Lung microvascular endothelial cell (primary cell): Measurements from ENCODE around the gene EEF2K. TPM values are rescaled to one million over a fixed set of nuclear protein-coding genes. Genes with fewer than 3 reads are reported as not detected.
"Not testable (repeated sequence)": the region's sequence is repeated elsewhere in the genome, so short reads cannot be mapped to it uniquely, and the experiment has no call there.

Experiments used
- DNase-seq, 2 donors: peaks; one replicate each; pipeline versions ENCODE4 v3.0.0 to v3.0.0-alpha.2; 2010; ENCODE audit warnings: low read depth in 2 of 2
- total RNA-seq: library from RNA; depleted of rRNA; stranded (reverse); fragments of >200 nt; gene quantifications from 2 replicates; pipeline ENCODE4 v1.2.1, GENCODE V29; 2014

EEF2K gene
- total RNA-seq, 1 donor from 2014 or later: 36.7 TPM

- peak; percentile 22 to 66 for DNase-seq
Measured at GRCh38 chr16:22189473-22190080, 16.5 kb upstream of the EEF2K start.

GRCh38 chr16:22190081-22190775, 15.8 kb upstream of the EEF2K start:
- DNase-seq: peak; percentile 82 to 100

DNA sequence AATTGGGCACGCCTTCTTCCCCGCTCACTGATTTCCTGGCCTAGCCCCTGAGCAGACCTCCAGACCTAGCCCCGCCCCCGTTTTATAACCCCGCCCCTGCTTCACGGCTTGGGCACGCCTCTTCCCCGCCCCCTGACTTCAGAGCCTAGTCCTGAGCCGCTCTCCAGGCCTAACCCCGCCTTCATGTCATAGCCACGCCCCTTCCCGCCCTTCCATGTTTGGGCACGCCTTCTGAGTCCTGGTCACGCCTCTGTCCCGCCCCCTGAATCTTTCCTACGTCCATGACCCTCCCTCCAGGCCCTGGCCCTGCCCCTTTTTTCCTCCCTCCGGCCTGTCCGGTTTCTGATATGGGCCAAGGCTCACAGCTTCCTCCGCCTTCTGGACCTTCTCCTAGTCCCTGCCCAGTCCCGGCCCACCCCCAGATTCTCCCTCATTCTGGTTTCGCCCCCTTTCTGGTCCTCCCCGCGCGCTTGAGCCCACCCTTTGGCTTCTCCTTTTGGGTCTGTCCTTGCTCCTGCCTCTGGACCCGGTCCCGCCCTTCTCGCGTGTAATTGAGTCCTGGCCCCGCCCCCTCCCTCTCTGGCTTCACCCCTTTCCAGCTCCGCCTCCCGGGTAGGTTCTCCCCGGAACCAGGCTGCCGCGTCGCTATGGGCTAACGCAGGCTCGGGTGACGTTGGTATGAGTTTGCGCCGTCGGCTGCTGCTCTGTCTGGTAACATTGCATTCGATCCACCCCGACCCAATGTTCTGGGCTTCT, 15.1 kb upstream of the EEF2K start:
- DNase-seq: peak; percentile 96 to 100

DNA sequence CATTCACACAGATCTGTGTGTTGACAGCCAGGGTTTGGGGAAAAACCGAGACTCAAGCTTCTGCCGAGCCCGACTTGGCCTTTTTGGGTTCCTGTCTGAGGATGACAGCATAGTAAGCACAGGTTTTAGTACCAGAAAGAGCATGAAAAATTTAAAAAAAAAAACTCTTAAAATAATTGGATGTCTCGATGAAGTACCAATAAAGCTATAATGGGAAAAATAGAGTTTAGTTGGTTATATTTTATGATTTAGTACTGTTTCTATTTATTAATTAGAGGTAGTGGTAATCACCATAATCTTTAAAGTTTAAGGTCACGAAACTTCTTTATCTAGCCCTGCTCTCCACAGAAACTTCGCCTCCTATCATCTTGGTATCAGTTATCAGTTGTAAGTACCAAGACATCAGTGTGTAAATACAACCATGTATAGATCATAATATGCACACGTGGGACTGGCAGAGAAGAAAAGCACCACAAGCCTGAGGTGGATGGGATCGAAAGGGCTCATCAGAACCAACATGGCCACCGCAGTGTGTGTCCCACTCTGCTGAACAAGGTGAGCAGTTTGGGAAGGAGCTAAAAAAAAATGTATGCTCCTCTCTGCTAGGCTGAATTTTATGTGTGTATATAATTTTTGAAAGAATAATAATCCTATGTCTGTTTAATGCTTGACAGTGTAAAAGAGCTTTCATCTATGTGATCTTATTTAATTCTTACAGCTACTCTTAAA, 14.4 kb upstream of the EEF2K start:
- DNase-seq: peak; percentile 45 to 54

GRCh38 chr16:22192261-22193062, 13.6 kb upstream of the EEF2K start:
- peak; percentile 91 to 98 for DNase-seq

- no peak for DNase-seq
Measured at GRCh38 chr16:22193063-22193411, 13.0 kb upstream of the EEF2K start.

DNA sequence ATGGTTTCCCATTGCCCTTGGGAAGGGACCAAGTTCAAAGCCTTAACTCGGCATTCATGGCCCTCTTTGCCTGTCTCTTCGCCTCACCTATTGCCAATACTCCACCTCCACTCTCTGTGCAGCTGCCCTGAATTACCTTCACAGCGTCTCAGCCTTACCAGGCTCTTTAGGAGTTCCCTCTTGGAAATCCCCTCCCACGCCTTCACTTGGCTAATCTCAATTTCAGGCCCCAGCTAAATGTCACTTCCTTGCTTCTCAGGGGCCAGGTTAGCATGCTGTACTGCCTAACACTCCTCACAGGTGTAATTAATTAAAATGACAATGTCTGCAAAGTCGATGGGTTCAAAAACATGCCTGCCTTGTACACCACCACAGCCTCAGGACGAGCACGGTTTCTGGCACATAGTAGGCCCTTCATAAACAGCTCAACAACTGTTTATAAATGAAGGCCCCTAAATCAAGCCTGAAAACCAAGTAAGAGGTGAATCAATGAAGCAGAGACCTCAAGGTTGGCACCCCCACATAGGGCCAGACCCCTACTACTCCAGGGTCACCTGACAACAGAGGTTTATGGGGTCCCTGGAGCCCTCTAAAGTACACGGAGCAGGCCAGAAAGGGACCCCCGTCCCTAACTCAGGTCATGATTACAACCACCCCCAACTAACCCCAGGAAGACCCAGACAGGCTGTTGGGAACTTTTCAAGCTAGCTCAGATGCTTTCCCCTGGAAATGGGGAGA, 11.2 kb upstream of the EEF2K start:
- no peak for DNase-seq

DNA sequence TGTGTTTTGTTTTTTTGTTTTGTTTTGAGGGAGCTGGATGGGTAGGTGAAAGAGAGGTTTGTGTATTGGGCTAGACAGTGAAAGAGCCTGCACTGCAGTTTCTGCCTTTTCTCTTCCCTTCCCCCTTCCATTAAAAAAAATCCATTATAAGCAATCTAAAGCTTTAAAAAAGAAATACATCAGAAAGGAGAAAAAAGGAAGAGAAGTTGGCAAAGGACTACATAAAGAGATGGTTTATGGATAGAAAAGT, 10.7 kb upstream of the EEF2K start:
- no peak for DNase-seq

GRCh38 chr16:22195695-22196558, 10.2 kb upstream of the EEF2K start:
- DNase-seq: peak; percentile 90 to 94

GRCh38 chr16:22196559-22197168, 9.4 kb upstream of the EEF2K start:
- DNase-seq: not testable (repeated sequence)

DNA sequence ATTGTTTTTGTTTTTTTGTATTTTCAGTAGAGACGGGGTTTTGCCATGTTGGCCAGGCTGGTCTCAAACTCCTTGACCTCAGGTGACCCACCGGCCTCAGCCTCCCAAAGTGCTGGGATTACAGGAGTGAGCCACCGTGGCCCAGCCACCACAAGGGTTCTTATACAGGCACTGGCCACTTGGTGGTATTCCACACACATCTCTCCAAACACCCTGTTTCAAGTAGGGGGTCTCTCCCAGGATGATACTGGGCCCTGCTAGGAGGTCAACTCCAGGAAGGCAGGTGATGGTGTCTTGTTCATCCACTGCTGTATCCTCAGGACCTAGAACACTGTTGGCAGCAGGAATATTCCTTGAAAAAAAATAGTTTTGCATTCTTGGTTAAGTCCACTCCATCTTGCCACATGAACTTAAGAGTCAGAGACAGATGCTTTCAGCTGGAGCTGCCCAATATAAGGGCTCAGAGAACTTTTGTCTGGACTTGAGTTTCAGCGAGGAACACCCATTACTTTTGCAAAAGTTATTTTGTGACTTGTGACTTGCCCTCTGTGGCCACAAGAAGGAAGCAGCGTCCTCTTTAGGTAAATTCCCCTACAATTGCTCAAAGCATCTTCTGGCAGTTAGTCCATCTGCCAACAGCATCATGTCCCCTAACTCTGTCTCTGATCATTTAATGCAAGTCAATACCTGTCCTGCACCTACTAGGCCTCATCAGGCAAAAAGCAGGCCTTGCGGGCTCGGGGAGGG, 7.4 kb upstream of the EEF2K start:
- no peak for DNase-seq

GRCh38 chr16:22202261-22202637, 3.8 kb upstream of the EEF2K start:
- DNase-seq: no peak

DNA sequence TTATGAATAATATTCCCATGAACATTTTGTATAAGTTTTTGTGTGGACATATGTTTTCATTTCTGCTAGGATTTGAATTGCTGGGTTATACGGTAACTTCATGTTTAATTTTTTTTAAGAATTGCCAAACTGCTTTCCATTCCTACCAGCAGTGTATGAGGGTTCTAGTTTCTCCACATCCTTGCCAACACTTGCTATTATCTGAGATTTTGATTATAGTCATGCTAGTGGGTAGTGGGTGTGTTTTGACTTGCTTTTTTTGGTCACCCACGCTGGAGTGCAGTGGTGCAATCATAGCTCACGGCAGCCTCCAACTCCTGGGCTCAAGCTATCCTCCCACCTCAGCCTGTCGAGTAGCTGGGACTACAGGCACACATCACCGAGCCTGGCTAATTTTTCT, 3.0 kb upstream of the EEF2K start:
- no peak for DNase-seq

GRCh38 chr16:22204091-22204655, 1.9 kb upstream of the EEF2K start:
- DNase-seq: no peak

GRCh38 chr16:22205577-22206012, 483 bp upstream of the EEF2K start:
- no peak for DNase-seq

- peak; percentile 71 to 90 for DNase-seq
Measured at GRCh38 chr16:22206842-22207714, 1.0 kb downstream of the EEF2K start.

DNA sequence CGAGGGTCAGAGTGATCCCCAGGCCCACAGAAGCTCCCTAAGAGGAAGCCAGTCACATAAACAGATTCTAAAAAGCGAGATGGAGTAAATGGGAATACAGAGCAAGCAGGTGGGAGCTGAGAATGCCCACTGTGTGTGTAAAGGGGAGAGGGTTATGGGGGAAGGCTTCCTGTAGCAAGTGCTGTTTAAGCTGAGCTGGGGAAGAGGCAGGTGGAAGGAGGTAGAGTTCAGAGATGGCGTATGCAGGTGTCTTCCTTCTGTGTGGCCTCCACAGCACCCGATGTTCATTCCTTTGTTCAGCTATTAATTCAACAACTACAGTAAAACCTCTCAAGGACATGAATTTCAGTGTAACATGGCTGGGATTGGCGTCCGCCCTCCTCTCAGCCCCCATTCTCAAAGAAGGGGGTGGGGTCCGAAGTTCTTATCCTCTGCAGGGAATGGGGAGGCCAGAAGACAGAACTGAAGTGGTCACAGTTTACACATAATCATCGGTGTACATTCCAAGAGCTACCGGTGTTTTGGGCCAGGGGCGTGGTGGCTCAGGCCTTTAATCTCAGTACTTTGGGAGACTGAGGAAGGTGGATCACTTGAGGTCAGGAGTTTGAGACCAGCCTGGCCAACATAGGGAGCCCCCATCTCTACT, 1.8 kb downstream of the EEF2K start:
- no peak for DNase-seq
